GM21825 (cell line): ENCODE measurements around the gene NAGK.
"Not testable (repeated sequence)": the region's sequence is repeated elsewhere in the genome, so short reads cannot be mapped to it uniquely, and the experiment has no call there.

ENCODE experiments used
- ATAC-seq: cut with Tn5 transposase; IDR thresholded peaks from one replicate; pipeline ENCODE4 v1.9.1; 2021; ENCODE audit warnings: mild to moderate bottlenecking, moderate library complexity; ENCODE audit not compliant: unreplicated experiment

NAGK gene

DNA sequence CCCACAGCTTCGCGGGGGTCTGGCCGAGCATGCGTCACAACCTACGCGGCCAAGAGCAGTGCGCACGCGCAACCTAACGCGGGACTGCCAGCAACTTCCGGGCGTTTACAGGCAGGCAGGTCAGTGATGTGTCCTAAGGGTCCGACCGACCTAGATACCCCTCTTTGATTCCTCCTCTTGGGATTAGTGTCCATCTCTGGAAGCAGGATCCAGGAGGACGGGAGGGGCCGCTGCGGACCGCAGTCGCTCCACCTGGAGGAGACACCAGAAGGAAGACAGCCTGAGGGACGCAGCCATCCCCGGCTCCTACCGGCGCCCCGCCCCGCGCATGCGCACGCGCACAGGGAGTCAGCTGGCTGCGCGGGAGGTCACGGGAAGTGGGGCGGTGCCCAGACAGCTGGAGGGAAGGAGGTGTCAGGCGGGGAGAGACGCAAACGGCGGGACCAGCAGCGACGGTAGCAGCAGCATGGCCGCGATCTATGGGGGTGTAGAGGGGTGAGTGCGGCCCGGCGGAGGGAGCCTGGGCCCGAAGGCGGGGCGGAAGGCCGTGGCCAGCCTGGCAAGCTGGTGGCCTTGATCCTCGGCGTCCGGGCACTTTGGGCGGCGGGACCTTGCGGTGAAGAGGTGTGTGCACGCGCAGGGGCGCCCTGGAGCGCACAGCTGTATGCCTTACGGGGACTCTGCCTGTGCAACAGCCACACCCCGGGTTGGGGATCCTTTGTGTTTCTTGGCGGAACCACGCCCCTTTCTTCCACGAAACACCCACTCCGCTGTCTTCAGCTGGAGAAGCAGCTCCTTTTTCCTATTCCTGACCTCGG lies at the start of gene NAGK:
Gene NAGK, plus strand, starts transcription at position 431 of the 818 bp plus-strand sequence. Its CDS starts 36 bp downstream, at position 467.
- ATAC-seq = peak; percentile 47

DNA sequence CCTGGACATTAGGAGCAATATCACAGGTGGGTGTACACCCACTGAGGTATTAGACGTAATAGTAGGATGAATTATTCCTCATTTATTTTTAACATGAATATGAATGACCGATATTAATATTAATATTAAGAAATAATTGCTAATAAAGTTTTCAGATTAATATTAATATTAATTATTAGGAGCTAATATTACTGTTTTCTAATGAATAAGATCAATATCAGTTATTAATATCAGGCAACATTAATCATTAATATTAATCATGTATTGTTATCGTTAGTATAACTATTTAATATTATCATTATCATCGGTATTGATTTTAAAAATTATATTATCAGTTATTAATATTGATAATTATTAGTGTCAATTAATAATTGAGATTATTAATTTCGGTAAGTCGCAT lies 48.5 kb upstream of the NAGK start:
- ATAC-seq = not testable (repeated sequence)

DNA sequence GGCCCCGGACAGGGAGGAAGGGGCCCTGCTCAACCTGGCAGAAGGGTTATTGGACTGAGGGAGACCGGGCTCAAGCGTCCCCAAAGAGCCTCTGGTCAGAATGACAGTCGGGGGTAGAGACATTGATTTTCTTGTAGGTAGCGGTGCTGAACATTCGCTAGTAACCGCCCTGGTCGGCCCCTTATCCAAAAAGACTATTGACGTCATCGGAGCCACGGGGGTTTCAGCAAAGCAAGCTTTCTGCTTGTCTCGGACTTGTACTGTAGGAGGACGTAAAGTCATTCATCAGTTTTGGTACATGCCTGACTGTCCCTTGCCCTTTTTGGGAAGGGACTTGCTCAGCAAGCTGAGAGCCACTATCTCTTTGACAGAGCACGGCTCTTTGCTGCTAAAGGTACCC lies 47.1 kb upstream of the NAGK start:
- ATAC-seq = not testable (repeated sequence)

DNA sequence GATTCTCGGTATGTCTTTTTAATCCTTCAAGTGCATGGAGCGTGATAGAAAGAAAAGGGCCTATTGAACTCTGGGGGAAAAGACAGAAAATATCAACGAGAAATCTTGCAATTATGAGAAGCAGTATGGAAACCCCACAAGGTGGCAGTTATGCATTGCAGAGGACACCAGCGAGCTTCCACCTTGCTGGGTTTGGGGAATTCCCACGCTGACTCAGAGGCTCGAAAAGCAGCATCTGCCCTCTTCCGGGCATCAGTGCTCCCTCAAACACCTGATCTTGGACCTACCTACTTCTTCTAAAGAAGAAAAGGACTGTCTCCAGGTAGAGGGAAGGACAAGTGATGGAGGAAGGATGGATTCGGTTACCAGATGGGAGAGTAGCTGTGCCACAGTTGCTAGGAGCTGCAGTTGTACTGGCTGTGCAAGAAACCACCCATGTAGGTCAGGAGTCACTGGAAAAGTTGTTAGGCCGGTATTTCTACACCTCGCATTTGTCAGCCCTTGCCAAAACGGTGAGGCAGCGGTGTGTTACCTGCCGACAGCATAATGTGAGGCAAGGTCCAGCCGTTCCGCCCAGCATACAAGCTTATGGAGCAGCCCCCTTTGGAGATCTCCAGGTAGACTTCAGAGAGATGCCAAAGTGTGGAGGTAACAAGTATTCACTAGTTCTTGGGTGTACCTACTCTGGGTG lies 44.8 kb upstream of the NAGK start:
- ATAC-seq = not testable (repeated sequence)

DNA sequence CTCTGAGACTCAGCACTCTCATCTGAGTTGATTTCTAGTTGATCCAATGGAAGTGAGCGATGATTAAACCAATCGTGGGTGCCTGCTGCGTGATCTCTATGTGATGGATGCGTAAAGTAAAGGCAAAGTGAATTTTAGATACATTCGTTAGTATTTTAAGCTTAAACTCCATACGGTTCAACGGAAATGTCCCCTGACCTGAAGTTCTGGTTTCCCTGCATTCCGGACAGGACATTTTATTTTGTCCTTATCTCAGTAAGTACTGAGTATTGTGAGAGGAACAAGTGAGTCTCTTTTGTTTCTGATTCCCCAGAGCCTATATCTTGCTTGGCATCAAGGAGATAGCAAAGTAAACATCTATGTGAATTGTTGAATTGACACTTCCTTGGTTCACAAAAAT lies 32.2 kb upstream of the NAGK start:
- ATAC-seq = not testable (repeated sequence)

DNA sequence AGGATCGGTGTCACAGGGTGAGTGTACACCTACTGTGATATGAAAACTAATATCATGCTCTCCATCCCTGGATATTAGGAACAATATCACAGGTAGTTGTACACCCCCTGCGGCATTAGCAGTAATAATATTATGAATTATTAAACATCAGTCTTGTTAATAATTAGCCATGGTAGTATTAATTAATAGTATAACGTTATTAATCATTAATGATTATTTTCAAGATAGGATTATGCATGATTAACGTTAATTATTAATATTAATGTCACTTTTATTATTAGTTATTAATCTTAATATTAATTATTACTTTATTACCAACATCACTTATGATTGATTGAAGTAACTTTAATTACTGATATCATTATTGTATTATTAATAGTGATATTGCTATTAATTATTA lies 26.2 kb upstream of the NAGK start:
- ATAC-seq = no peak

DNA sequence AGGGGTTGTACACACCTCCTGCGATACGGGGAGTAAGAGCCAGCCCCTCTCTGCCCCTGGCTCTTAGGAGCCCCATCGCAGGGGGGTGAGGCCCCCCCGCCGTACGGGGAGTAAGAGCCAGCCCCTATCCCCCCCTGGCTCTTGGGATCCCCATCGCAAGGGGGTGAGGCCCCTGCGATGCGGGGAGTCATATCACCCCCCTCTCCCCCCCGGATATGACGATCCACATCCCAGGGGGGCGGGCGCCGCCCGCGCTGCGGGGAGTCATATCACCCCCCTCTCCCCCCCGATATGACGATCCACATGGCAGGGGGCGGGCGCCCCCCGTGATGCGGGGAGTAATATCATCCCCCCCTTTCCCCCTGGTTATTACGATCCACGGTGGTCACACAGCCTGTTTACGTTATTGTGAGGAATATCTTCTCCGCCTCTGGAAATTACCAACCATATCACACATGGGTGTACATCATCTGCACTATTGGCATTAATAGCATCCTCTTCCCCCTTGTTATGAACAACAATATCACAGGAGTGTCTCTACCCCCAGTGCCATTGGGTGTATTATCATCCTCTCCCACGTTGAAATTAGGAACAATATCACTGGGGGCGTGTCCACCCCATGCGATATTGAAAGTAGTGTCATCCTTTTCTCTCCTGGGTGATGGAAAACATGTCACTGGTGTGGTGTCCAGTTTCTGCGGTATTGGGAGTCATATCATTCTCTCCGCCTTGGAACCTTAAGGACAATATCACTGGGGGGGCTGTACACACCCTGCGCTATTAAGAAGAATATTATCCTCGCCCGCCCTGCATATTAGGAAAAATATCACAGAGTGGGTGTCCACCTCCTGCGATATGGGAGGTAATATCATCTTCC lies 24.7 kb upstream of the NAGK start:
- ATAC-seq = no peak

DNA sequence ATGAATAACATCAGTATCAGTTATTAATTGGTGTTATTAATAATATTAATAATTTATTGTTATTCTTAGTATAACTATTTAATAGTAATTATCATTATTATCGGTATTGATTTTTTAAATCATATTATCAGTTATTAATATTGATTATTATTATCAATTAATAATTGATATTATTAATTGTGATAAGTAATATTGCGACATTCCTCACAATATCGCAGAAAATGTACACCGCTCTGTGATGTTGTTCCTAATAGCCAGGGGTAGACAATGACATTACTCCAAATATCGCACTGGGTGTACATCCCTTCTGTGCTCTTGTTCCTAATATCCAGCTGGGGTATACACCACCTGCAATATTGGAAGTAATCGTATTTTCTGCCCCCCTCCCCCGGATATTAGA lies 23.3 kb upstream of the NAGK start:
- no peak for ATAC-seq

DNA sequence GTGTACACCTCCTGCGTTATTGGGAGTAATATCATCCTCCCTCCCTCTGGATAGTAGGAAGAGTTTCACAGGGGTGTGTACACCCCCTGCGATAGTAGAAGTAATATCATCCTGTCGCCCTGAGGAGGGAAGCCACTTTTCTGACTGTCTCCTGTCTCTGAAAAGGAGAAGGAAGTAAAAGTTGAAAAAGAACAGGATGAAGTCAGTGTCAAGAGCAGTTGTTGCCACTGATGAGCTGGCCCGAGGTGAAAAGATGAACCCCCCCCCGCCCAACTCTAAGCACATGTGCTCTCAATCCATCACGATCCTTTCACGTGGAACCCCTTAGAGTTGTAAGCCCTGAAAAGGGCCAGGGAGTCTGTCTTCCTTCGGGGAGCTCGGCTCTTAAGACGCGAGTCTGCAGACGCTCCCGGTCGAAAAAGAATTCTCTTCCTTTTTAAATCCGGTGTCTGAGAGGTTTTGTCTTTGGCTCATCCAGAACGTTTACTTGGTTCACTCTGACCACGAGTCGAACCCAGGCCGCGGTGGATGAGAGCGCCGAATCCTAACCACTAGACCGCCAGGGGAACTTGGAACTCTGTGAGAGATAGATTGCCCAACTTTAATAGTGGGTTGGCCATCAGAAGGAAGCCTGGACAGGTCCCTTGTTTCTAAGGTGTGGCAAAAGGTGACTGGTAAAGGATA lies 22.4 kb upstream of the NAGK start:
- no peak for ATAC-seq

DNA sequence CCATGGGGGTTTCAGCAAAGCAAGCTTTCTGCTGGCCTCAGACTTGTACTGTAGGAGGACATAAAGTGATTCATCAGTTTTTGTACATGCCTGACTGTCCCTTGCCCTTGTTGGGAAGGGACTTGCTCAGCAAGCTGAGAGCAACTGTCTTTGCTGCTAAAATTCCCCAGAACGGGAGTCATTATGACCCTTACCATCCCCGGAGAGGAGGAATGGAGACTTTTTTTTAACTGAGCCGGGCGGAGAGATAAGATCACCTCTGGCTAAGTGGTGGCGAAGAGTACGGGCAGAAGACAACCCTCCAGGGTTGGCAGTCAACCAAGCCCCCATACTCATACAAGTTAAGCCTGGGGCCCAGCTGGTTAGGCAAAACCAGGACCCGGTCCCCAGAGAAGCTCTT lies 20.4 kb upstream of the NAGK start:
- no peak for ATAC-seq

DNA sequence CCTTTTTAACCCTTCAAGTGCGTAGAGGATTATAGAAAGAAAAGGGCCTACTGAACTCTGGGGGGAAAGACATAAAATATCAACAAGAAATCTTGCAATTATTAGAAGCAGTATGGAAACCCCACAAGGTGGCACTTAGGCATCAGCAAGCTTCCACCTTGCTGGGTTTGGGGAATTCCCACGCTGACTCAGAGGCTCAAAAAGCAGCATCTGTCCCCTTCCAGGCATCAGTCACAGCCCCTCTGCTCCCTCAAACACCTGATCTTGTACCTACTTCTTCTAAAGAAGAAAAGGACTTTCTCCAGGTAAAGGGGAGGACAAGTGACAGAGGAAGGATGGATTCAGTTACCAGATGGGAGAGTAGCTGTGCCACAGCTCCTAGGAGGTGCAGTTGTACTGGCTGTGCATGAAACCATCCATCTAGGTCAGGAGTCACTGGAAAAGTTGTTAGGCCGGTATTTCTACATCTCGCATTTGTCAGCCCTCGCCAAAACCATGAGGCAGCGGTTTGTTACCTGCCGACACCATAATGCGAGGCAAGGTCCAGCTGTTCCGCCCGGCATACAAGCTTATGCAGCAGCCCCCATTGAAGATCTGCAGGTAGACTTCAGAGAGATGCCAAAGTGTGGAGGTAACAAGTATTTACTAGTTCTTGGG lies 18.6 kb upstream of the NAGK start:
- ATAC-seq = not testable (repeated sequence)

DNA sequence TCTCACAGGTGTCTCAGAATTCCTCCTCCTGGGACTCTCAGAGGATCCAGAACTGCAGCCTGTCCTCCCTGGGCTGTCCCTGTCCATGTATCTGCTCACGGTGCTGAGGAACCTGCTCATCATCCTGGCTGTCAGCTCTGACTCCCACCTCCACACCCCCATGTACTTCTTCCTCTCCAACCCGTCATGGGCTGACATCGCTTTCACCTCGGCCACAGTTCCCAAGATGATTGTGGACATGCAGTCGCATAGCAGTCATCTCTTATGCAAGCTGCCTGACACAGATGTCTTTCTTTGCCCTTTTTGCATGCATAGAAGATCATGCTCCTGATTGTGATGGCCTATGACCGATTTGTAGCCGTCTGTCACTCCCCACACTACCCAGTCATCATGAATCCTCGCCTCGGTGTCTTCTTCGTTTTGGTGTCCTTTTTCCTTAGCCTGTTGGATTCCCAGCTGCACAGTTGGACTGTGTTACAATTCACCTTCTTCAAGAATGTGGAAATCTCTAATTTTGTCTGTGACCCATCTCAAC lies 13.2 kb upstream of the NAGK start:
- not testable (repeated sequence) for ATAC-seq

DNA sequence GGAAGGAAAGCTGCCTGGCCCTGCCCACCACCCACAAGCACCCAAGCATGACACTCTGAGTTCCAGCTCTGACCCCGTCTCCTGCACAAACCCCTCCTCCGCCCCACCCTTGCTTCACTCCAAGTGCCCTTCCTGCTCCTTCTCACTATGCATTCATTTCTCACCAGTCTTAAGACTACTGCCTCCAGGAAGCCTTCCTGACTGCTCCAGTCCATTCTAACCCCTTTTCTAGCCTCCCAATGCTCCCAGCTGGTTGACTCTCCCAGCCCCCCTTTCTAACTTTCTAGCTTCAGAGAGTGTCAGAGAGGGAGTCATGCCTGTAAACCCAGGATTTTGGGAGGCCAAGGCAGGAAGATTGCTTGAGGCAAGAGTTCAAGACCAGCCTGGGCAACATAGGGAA lies 8.2 kb upstream of the NAGK start:
- no peak for ATAC-seq

DNA sequence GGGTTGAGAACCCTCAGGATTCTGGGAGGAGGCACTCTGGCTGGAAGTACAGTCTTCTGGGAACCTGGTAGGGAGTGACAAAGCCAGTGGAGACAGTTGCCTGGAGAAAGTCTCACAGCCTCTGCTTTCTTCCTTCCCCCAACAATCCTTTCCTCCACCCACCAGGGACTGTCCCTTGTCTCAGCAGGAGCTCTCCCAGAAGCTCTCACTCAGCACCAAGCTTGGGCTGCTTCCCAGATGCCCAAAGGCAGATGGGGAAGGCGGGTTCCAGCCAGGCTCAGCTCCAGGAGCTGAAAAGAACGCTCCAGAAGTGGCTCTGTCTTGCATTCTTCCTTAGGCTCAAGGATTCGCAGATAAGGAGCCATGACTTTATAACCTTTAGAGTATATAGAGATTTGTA lies 7.6 kb upstream of the NAGK start:
- ATAC-seq = no peak

DNA sequence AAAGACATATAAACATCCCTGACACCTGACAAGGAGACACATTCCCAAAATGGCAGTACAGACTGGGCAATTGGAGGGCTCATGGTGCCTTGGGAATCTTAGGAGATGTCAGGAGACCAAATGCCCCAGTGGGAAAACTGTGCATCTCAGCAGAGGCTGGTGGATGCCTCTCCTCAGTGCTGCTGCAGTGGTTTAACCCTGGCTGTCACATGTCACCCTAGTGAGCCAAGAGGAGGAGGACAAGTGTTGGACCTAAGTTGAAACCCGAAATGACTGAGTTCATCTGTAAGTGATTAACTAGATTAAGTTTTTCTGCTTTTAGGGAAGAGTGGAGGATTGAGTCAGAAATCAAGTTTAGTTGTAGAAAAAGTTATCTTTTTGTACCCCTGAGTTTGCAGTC lies 5.2 kb upstream of the NAGK start:
- ATAC-seq = no peak

DNA sequence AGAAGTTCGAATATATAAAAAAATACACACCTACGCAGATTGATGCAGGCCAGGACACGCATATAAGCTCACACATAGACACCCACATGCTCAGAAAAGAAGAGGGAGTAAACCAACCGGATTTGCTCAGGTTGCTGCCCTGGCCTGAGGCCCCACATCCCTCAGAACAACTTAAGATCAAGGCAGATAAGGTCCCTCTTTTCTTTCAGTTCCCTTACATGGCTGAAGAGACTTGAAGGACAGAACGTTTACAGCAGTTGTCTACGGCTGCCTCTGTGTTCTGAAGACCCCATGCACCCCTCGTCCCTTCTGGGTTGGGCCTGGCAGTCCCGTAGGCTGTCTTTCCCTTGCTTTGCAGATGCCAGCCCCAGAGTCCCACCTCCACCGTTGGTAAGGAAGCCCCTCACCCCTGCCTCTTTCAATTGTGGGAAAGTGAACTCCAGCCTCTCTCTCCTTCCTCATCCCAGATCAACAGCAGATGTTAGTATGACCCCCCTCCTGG lies 4.3 kb upstream of the NAGK start:
- no peak for ATAC-seq

DNA sequence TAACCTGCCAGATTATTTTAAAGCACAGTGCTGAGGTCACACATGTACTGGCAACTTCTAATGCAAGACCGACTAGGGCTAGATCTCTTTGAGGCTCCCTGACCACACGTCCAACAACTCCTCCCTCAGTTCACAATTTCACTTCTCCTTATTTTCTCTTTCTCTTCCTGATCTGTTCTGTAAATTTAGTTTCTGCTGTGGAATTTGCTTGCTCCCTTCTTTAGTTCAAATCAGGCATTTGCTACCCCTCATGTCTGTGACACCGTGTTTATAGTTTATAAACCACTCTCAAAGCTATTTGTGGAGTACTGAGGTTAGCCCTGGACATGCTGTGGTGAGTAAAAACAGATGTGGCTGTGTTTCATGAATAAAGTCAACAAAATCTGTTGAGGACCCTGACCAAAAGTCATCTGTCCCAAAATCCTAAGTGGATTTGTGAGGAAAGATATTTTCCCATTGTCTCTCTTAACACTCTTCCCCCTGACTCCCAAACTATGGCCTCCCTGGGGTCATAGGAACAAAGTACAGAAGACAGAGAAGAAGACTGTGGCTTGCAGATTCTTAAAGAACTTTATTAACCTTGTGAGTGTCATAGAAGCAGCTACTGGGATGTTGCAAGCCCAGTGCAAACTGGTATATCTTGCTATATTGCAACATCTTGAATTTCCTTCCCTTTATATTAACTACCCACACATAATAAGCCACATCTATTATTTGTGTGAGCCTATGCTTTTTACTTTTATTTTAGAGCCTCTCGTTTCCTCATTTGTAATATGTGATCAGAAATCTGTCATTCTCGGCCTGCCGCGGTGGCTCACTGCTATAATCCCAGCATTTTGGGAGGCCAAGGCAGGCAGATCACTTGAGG lies 3.5 kb upstream of the NAGK start:
- ATAC-seq = peak; percentile 25

DNA sequence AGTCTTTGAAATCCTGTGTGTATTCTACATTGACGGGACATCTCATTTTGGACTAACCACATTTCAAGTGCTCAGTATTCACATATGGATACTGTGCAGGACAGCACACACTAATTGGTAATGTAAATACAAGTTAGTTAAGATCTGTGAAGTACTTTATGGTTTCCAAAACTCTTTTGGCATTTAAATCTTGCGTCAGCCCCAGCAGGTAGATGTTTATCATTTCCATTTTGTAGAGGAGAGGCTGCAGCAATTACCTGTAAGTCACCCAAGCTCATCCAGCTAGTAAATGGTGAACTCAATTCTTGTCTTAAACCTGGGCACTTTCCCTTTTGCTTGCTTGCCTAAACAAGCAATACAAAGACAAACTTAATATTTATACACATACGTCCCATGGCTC lies 1.6 kb upstream of the NAGK start:
- ATAC-seq = no peak
